AG20443 (cell line): Measurements from ENCODE around the gene TXNDC5.
A peak's percentile ranks its signal among the peaks of the same experiment; 100 is the strongest.

Source experiments
- DNase-seq: peaks from one replicate; pipeline ENCODE4 v3.0.0; 2012; ENCODE audit warnings: low spot score, mixed read lengths

TXNDC5 gene

DNA sequence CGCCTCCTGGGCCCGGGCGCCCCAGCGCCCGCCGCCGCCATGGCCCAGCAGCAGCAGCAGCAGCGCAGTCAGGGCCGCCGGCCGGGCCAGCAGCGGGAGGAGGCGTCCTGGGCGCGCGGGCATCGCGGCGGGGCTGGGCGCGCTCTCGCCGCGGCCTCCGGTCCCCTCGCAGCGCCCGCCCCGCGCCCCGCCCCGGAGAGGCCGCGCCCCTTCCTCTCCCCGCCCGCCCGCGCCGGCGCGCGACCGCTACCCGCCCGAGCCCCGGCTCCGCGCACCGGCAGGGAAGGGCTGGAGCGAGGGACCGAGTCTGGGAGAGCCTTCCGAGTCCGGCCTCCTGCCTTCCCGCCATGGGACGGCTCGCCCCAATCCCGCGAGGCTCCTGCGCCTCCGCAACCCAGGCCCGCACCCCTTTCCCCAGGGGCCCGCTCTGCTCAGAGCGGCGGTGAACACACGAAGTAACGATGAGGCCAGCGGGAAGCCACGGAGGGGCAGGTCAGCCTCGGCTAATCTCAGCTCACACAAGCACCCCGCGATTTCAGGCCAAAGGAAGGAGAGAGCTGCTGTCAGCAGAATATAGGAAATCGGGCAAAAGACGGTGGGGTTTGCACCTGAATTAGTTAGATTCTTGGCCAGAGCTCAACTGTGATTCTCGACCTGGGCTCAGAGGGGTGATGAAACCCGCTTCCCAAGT is at the start of gene TXNDC5:
Gene TXNDC5, minus strand, starts transcription at position 135 of the 691 bp plus-strand sequence. Its CDS starts 12 bp downstream, at position 123.
- DNase-seq: peak; percentile 98

DNA sequence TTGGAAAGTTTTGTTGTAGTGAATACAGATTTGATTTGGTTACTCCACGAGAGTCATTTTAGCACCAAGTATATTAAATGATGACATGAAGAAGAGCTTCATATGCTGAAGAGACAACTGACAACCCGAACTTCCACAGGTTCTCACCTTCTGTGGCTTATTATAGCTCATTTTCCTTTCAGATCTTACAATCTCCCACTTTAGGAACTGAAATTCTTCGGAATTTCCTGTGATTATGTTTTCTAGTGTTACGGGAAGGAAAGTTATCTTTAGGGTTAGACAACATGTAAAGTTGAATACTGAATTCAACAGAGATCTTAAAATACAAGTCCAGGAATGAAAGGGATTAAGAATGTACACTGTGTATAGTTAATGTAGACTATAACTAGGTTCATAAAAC is 49.6 kb upstream of the TXNDC5 start:
- DNase-seq: no peak

DNA sequence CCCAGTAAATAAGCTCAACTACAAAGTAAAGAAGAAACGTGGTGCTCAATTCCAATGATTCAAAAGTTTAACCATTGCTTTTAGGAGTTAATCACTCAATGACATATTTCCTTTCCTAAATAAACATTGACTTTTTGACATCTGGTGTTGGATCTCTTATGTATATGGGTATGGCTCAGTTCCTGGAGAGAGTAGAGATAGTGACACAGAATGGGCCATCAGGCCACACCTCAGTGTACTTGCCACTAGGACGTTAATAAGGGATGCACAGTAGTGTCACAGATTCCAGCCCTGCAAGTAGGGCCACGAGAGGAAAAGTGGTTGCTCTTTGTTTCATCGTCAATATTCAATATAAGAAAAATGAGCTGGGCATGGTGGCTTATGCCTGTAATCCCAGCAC is 48.9 kb upstream of the TXNDC5 start:
- no peak for DNase-seq

DNA sequence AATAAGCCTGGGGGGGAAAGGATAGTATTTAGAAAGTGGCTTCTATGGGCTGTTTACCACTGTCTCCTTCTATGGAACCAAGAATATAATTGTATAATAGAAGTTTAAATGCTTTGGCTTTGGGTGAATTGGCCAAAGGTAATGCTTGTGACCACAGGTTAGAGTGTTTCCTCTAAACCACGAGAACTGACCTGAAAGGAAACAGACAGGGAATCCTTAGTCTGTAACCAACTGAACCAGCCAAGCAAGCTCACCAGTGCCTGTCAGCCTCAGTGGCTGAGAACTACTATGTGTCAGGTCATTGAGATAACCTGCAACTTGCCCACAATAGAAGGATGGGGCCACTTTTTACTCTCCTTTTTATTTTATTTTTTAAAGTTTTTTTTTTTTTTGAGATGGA is 47.9 kb upstream of the TXNDC5 start:
- no peak for DNase-seq

DNA sequence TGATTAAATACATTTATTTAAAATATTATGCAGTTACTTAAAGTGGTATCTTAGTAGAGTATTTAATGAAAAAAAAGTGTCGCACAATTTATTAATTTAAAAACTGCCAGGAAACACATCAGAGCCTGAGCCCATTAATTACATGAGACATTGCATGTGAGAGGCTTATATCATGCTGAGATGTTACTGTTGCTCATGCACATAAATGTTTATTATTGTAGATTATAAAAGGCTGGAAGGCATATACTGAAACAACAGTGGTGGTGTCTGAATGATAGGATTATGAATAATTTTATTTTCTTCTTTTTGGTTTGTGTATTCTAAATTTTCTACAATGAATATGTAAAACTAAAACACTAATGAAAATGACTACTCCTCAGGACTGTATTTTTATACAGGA is 45.7 kb upstream of the TXNDC5 start:
- DNase-seq: no peak

DNA sequence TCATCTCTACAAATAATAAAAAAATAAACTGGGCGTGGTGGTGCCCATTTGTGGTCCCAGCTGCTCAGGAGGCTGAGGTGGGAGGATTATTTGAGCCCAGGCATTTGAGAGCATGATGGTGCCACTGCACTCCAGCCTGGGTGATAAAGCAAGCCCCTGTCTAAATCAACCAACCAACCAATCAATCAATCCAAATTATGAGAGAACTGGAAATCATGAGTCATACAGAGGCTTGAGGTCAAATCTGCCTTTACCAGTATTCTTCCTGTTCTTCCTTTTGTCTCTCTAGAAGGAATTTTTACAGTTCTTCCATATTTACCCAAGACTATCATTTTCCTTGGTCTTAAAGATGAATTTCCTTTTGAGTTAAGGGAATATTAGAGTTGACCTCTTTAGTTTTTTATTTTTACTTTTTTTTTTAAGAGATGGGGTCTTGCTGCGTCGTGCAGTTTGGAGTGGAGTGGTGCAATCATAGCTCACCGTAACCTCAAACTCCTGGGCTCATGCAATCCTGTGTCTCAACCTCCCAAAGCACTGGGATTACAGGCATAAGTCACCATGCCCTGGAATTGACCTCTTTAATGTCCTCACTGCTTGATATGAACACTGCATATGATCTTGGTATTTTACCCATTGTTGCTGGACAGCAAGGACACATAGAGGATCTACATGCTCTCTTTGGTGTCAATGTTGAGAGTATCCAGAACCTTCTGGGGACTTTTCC is 44.1 kb upstream of the TXNDC5 start:
- DNase-seq: no peak

DNA sequence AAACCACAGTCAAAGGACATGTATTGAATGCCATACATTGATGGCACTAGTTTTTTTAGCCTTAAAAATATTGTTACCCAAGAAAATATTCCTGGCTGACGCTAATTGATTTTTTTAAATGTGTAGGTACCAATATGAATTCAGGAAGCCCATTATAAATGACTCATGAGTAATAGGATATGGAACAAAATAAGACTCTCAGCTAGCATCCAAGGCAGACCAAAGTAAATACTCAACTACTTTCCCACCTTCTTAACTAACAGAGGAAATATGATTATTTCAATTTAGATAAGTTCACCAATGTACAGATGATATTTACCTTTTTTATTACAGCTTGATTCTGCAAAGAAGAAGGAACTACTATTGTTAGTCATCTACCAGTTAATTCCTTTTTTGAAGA is 43.2 kb upstream of the TXNDC5 start:
- DNase-seq: no peak

DNA sequence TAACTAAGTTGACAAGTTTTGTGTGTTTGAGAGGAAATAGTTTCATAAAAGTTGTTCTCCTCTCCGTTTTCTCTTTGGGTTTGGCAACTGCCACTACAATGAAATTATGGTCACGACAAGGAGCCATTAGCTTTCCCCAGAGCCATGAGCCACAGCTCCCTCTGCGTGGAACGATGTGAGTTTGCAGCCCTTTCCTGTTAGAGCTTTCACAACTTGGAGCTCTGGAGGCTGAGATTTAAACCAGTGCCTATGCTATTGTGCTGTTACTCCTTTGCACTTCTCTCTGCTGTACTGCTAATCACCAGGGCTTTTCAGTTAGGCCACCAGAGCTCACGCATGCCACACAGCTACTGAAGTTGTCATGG is 29.3 kb upstream of the TXNDC5 start:
- DNase-seq: peak; percentile 60

DNA sequence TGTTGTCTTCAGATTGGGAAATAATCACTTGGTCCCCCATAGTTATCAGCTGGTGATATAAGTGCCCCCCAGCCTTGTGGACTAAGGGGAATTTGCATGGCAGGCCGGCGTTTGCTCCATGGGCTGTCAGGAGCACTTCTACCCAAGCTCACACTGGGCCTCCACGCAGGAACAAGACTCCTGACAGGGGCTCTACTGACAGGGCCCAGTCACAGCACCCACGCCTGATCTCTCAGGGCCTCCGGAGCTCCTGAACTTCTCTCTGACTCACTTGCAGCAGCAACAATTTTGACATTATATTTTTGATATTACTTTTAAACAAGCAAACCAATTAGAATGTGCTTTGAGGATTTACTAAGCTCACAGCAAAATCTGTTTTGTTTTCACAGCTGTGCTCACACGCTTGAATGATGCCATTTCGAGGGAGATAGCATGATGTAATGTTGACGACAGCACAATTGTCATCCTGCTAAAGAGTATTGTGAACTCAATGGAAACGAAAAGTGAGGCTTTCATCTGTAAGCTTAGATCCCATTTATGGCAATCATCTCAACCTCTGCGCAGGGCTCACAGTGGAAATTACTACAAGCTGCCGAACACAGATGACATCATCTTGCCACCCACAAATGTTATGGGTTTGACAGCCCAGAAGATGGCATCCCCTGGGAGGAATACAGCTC is 28.7 kb upstream of the TXNDC5 start:
- peak; percentile 47 for DNase-seq

DNA sequence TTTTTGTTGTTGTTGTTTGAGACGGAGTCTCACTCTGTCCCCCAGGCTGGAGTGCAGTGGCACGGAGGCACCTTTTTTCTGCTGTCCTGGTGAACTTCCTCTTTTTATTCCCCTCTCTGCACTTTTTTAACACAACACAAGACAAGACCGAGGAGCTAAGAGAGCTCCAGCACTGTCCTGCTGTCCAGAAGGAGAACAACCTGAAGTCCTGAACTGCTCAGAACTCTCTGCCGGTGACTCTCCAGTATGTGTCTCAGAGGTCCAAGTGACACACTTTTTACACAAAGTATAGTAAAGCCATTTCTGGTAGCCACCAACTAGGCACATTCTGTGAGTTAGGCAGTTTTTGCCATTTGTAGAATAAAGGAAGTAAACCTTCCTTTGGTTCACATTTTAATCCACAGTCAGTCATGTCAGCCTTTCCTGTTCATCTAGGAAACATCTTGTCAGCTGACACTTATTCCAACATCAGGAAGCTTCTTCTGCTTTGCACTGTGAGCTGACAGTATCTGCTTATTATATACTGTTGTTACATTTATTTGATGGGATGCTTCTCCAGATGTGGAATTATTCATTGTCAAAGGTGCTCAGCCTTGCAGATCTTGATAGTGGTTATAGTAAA is 28.1 kb upstream of the TXNDC5 start:
- DNase-seq: no peak

DNA sequence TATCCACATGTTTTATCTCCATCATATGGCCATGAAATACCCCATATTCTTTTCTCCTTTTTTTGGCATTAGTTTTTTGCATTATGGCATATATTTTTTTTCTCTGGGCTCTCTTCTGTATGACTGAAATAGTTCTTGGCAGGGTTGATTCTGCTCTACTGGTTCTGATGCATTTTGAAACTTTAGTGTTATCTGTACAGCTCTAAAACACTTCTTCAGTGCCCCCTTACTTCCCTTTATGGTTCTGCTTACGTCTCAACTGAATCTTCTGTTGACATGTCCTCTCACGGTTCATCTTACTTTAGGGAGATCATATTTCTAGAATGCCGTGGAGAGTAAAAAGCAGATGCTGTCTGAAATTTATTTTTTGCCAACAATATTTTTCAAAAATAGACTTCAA is 23.2 kb upstream of the TXNDC5 start:
- no peak for DNase-seq

DNA sequence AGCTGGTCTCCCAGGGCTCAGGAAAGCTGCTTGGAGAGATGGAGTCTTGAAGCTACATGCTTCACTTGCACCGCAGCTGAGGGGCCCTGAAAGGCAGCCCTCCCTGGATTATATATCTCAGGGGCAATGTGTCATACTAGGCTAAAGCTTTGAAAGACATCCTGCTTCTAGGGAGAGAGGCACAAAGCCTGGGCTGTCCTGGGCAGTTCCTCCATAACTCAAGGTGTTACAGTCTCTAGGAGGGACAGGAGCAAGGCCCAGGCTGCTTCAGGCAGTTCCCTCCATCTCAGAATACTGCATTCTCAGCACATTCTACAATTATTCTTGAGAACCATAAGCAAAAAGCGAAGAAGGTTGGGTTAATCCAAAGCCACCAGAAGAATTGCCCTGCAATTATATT is 22.0 kb upstream of the TXNDC5 start:
- no peak for DNase-seq

DNA sequence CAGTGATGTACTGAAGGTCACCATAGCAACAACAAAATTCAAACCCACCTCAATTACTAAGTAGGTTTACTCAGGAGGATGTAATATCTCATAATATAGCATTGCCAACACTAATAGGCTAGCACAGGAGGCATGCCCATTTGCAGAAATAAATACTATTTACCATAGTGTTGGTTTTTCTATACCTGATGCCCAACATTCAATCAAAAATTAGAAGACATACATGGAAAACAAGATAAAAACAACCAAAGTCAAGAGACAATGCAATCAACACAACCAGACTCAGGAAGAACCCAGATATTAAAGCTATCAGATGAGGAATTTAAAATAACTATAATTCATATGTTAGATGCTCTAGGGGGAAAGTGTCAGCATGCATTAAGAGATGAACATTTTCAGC is 14.3 kb upstream of the TXNDC5 start:
- DNase-seq: no peak

DNA sequence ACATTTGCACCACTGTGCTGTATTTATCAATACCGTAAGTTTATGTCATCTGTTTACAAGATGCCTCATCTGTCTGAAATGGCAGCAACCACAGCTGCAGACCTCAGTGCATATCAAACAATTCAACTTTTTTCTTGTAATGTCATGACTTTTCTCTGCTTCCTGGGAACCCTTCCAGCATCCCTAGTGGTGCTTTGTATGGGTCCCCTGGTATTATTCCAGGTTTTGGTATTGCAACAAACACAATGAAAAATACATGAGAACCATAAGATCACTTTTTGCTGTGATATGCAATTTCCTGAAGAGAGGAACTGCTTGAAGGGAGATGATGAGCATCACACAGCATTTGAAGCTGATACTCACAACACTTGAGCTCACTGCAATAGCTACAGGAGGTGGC is 12.0 kb upstream of the TXNDC5 start:
- DNase-seq: no peak

DNA sequence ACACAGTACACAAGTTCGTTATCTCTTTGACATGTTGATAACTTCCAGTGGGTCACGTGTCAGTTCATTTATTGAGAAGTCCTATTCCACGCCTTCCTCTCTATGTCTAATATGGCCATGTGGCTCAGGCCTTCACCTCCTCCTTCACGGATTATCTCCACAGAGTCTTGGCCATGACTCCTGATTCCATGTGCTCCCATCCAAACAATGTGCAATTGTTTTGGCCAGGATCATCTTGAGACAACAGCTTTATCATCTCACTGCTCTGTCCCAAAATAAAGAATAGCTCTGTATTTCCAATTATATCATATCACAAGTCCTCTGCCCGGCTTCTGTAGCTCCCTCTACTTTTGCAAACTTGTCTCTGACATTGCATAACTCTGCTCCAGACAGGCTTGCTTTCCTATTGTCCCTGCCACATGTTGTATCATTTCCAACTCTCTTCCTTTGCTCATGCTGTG is 11.1 kb upstream of the TXNDC5 start:
- no peak for DNase-seq

DNA sequence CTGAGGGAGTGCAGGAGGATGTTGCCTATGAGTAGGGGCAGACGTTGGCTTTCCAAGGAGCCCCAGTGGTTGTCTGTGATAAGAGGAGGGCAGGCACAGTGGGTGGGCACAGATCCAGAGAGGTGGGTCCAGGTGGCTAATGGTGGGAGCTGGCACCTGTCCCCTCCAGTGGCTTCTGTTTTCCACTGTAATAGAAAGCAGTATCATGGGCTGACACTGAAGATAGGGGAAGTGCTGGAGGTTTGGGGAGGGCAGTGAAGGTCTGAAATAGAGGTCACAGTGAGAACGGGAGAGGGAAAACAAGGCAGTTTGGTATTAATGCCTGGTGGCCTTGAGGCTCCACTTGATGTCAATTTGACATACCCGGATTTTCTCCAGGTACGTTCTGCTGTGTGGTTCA is 10.5 kb upstream of the TXNDC5 start:
- no peak for DNase-seq

DNA sequence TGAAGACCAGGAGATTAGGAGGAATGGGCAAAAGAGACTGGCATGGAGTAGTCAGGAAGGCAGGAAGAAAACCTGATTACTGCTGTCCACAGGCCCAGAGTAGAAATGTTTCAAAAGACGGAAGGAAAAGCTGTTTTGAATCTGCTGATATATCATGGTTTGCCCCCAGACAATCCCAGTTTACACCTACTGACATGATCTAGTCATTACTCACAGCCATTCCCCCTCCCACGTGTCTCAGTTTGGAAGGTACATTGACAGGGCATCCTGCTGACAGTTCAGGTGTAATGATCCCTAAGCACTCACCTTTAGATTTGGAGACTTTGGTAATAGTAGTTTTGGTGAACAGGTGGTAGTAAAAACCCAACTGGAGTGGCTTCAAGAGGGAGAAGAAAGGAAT is 9.8 kb upstream of the TXNDC5 start:
- DNase-seq: no peak

DNA sequence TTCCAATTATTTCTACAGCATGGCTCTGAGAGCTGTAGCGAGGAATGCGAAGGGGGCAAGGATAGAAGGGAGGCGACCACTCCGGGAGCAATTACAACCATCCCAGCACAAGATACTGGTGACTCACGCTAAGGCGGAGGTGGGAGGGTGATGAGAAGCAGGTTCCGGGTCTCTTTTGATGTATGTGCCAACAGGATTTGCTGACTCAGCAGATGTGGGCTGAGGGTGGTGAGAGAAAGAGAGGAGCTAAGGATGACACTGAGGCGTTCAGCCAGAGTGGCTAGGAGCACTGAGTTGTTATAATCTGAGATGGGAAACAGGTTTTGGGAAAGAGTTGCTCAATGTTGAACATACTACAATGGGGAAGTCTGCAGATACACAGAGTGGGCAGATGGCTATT is 9.3 kb upstream of the TXNDC5 start:
- no peak for DNase-seq

DNA sequence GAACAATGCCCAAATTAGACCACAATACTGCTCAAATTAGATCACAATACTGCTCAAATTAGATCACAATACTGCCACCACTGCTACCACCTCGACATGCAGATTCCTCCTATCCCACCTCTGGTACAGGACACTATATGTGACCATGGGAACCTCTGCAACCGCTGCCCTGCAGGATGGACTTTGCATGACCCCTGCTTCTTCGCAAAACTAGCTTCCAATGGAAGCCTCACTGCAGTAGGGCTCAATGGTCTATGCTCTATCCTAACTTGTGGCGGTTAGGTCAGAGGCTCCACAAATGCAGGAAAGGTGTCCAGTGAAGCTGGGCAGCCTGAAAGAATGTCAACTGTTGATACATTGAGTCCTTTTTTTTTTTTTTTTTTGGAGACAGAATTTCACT is 7.8 kb upstream of the TXNDC5 start:
- no peak for DNase-seq

DNA sequence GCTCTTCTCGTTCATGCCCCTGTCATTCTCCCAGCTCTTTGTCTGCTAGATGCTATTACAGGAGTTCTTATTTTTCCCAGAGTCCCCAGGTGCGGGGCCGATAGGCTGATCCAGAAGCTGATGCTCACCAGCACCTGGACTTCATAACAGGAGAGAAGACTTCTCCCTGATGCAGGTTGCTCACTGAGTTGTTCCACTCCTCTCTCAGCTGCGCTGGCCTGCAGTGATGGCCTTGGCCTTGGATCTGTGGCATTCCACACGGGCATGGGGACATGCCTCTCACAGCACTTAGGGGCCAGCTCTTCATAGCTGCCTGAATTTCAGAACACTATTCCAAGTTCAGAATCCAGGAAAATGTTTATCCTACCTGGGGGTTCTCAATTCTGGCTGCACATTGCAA is 7.1 kb upstream of the TXNDC5 start:
- no peak for DNase-seq

DNA sequence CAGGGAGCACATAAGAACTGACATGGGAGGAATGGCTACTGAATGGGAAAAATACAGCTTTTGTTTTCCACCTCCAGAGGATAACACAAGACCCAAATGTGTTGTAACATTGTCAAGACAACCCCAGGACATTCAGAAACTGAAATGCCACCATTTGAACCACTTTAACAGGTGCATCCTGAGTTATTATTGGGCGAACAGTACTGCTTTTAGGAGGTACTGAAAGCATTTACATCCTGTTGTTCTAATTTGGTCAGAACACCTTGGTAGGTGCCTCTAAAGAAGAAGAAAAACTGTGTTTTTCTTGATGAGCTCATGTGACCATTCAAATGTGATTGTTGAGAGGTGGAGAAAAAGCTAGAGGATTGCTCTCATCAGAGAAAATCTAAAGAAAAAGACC is 6.4 kb upstream of the TXNDC5 start:
- no peak for DNase-seq

DNA sequence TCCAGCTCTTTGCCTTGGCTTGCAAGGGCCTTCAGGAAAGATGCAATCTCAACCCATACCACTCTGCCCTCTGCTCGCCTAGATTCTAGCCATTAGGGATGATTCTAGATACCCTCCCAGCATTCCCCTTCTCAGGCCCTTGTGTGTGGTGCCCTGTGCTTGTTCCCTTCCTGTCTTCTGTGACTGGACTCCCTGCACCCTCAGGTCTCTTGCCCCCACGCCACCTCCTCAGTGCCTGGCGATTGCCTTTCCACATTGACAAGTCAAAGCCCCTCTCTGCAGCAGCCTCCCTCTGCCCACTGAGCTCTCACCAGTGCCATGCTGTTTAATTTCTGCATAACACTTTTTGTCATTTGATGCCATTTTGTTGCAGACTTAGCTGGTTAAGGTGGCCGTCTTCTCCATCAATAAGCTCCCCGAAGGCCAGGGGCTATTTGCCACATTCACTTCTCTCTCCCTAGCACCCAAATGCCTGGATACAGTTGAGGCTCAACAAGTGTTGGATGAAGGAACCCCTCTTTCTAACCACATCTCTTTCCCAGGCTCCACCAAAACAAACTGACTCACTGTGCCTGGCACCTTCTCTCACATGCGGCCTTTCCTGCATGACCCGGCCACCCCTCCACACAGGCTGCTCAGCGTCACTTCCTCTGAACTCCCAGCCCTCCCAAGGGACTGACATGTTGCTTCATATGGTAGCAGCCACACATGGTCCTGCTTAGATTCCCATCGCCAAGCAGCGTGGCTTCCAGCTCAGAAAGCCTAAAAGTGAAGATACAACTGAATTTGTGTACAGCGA is 4.6 kb upstream of the TXNDC5 start:
- DNase-seq: peak; percentile 93
